ENCODE results near the gene SEC63.
"Not testable (repeated sequence)": the region's sequence is repeated elsewhere in the genome, so short reads cannot be mapped to it uniquely, and the experiment has no call there.

Gene SEC63

DNA sequence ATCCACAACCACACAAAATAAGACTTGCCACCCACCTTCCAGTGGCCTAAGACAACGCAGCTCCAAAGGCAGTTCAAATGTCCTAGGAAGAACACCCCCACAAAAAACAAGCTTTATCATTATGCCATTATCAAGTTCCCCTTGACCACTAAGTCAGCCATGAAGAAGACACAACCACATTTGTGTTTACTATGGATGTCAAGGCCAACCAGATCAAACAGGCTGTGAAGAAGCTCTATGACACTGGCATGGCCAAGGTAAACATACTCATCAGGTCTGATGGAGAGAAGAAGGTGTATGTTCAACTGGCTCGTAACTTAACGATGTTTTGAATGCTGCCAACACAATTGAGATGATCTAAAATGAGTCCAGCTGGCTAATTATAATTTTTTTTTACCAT lies 26.1 kb downstream of the SEC63 start:
- H3K9ac ChIP-seq (ENCODE audit: low read depth, low read length) = no peak overlapping the region
- no peaks in the 10 kb centered on the region; the same call in 1 of the 2 replicates for H3K36me3 ChIP-seq (ENCODE audit: insufficient read depth, low read length)
- H3K4me1 ChIP-seq (ENCODE audit: insufficient read depth, low read length) = no peaks in the 10 kb centered on the region
- peaks cover 34% of the 10 kb centered on the region for H3K9me3 ChIP-seq (ENCODE audit: control insufficient read depth, insufficient read depth, low read length)

DNA sequence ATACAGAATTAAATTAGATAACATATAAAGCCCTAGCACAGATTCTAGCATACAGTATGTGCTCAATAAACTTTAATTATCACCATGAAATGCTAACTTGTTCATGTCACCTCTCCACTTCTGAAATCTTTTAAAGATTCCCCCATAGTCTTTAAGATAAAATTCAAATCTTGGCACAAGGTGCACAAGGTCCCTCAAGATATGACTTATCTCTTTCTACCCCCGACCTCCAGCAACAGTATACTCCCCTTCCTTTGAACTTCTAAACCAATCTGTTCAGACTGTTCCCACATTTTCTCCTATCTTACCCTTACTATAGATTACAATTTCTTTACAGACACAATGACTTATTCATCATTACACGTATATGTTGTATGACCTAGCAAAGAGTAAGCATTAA lies 29.0 kb downstream of the SEC63 start:
- Histone ChIP-seq H3K9me3 (ENCODE audit: control insufficient read depth, insufficient read depth, low read length) (peaks cover 36% of the 10 kb centered on the region), H3K36me3 (ENCODE audit: insufficient read depth, low read length) (peaks cover 6% of the 10 kb centered on the region; the same call in 1 of the 2 replicates), H3K9ac (ENCODE audit: low read depth, low read length) (no peak overlapping the region), H3K4me1 (ENCODE audit: insufficient read depth, low read length) (no peaks in the 10 kb centered on the region)

- not testable (repeated sequence) for H3K9ac ChIP-seq (ENCODE audit: low read depth, low read length); H3K4me1 ChIP-seq (ENCODE audit: insufficient read depth, low read length)
- peaks cover 42% of the 10 kb centered on the region for H3K9me3 ChIP-seq (ENCODE audit: control insufficient read depth, insufficient read depth, low read length)
- peaks cover 13% of the 10 kb centered on the region for H3K36me3 ChIP-seq (ENCODE audit: insufficient read depth, low read length)
Observed at GRCh38 chr6:107926697-107927544, 31.1 kb downstream of the SEC63 start.

GRCh38 chr6:107917451-107918375 lies 40.3 kb downstream of the SEC63 start:
- no peaks in the 10 kb centered on the region for H3K4me1 ChIP-seq (ENCODE audit: insufficient read depth, low read length)
- peaks cover 72% of the 10 kb centered on the region for H3K9me3 ChIP-seq (ENCODE audit: control insufficient read depth, insufficient read depth, low read length)
- peaks cover 56% of the 10 kb centered on the region for H3K36me3 ChIP-seq (ENCODE audit: insufficient read depth, low read length)
- no peak overlapping the region for H3K9ac ChIP-seq (ENCODE audit: low read depth, low read length)

GRCh38 chr6:107916961-107917360 lies 41.0 kb downstream of the SEC63 start:
- Histone ChIP-seq H3K36me3 (ENCODE audit: insufficient read depth, low read length) (peaks cover 58% of the 10 kb centered on the region), H3K9me3 (ENCODE audit: control insufficient read depth, insufficient read depth, low read length) (peaks cover 68% of the 10 kb centered on the region)
- H3K9ac ChIP-seq (ENCODE audit: low read depth, low read length); H3K4me1 ChIP-seq (ENCODE audit: insufficient read depth, low read length): not testable (repeated sequence)

- Histone ChIP-seq H3K9me3 (ENCODE audit: control insufficient read depth, insufficient read depth, low read length) (peaks cover 36% of the 10 kb centered on the region), H3K4me1 (ENCODE audit: insufficient read depth, low read length) (no peaks in the 10 kb centered on the region), H3K36me3 (ENCODE audit: insufficient read depth, low read length) (peaks cover 37% of the 10 kb centered on the region), H3K9ac (ENCODE audit: low read depth, low read length) (no peak overlapping the region)
Observed at GRCh38 chr6:107911692-107912091, 46.3 kb downstream of the SEC63 start.

DNA sequence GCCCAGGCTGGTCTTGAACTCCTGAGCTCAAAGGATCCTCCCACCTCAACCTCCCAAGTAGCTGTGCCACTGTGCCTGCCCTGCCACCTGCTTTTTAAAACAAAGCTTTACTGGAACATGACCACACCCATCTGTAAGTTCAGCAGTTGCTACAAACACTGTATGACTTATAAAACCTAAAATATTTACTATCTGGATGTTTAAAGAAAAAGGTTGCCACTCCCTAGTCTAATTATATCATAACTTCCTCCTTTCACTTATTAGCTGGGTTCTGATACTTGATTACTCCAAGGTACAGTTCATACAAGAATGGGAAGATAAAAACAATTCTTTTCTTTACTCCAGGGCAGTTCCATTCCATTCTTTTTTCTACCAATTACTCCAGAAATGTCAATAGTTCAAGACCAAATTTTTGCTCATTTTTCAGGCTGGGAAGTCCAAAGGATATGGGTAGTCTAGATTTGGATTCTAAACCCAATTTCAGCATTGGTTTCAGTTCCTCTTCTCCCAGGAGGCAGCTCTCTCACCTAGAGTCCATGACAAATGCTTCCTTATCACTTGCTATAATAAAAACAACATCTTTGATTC lies 63.1 kb downstream of the SEC63 start:
- peaks cover 31% of the 10 kb centered on the region for H3K36me3 ChIP-seq (ENCODE audit: insufficient read depth, low read length)
- peaks cover 10% of the 10 kb centered on the region for H3K9me3 ChIP-seq (ENCODE audit: control insufficient read depth, insufficient read depth, low read length)
- no peak overlapping the region for H3K9ac ChIP-seq (ENCODE audit: low read depth, low read length)
- no peaks in the 10 kb centered on the region for H3K4me1 ChIP-seq (ENCODE audit: insufficient read depth, low read length)

- not testable (repeated sequence) for H3K4me1 ChIP-seq (ENCODE audit: insufficient read depth, low read length); H3K9ac ChIP-seq (ENCODE audit: low read depth, low read length)
- Histone ChIP-seq H3K9me3 (ENCODE audit: control insufficient read depth, insufficient read depth, low read length) (peaks cover 10% of the 10 kb centered on the region), H3K36me3 (ENCODE audit: insufficient read depth, low read length) (peaks cover 24% of the 10 kb centered on the region)
Observed at GRCh38 chr6:107890431-107890830, 67.6 kb downstream of the SEC63 start.

GRCh38 chr6:107885950-107886349 lies 72.1 kb downstream of the SEC63 start:
- H3K9me3 ChIP-seq (ENCODE audit: control insufficient read depth, insufficient read depth, low read length); H3K36me3 ChIP-seq (ENCODE audit: insufficient read depth, low read length); H3K9ac ChIP-seq (ENCODE audit: low read depth, low read length); H3K4me1 ChIP-seq (ENCODE audit: insufficient read depth, low read length): not testable (repeated sequence)

DNA sequence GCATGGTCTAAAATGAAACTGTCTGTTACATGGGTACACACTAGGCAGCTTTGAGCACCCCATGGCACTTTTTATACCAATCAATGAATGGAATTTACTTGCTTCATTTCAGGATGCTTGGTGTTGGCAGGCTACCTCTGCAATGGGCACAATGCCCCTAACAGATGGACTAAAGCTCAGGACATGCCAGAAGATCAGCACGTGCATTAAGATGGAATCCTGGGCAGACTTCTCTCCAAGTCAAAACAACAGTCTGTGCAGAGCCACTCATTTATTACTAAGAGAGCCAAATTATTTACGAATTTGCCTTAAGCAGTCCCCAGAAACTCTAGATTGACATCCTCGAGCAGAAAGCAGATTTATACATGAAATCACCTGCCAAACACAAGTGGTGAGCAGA lies 78.1 kb downstream of the SEC63 start:
- peaks cover 8% of the 10 kb centered on the region for H3K36me3 ChIP-seq (ENCODE audit: insufficient read depth, low read length)
- no peaks in the 10 kb centered on the region for H3K4me1 ChIP-seq (ENCODE audit: insufficient read depth, low read length)
- no peaks in the 10 kb centered on the region for H3K9me3 ChIP-seq (ENCODE audit: control insufficient read depth, insufficient read depth, low read length)
- H3K9ac ChIP-seq (ENCODE audit: low read depth, low read length) = no peak overlapping the region

- no peak overlapping the region for H3K9ac ChIP-seq (ENCODE audit: low read depth, low read length)
- H3K36me3 ChIP-seq (ENCODE audit: insufficient read depth, low read length) = peaks cover 8% of the 10 kb centered on the region
- no peaks in the 10 kb centered on the region for H3K4me1 ChIP-seq (ENCODE audit: insufficient read depth, low read length)
- no peaks in the 10 kb centered on the region for H3K9me3 ChIP-seq (ENCODE audit: control insufficient read depth, insufficient read depth, low read length)
Observed at GRCh38 chr6:107877968-107878367, 80.0 kb downstream of the SEC63 start.

- no peaks in the 10 kb centered on the region for H3K9me3 ChIP-seq (ENCODE audit: control insufficient read depth, insufficient read depth, low read length)
- H3K36me3 ChIP-seq (ENCODE audit: insufficient read depth, low read length) = peaks cover 5% of the 10 kb centered on the region; the same call in 1 of the 2 replicates
- H3K4me1 ChIP-seq (ENCODE audit: insufficient read depth, low read length) = peaks cover 3% of the 10 kb centered on the region; the same call in 1 of the 2 replicates
- no peak overlapping the region for H3K9ac ChIP-seq (ENCODE audit: low read depth, low read length)
Observed at GRCh38 chr6:107871976-107872375, 86.0 kb downstream of the SEC63 start.

- not testable (repeated sequence) for H3K9ac ChIP-seq (ENCODE audit: low read depth, low read length); H3K4me1 ChIP-seq (ENCODE audit: insufficient read depth, low read length); H3K36me3 ChIP-seq (ENCODE audit: insufficient read depth, low read length); H3K9me3 ChIP-seq (ENCODE audit: control insufficient read depth, insufficient read depth, low read length)
Observed at GRCh38 chr6:107871512-107871911, 86.5 kb downstream of the SEC63 start.

DNA sequence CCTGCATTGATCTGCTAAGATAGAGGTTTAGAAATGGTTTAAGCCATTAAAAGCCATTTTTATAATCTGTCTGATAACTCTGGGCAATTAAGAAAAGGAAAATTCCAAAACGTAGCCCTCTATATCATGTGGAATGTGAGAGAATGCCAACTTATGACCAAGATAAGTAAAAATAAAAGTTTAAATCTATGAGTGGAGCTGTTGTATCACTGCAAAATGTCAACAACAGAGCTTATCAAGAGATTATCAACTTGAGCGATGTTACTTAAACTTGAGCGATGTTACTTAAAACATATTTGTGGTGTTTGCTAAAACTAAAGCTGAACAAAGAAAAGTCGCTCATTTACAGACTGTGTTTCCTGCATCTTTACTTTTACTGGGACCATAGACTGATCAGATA lies 87.0 kb downstream of the SEC63 start:
- no peaks in the 10 kb centered on the region for H3K9me3 ChIP-seq (ENCODE audit: control insufficient read depth, insufficient read depth, low read length)
- no peak overlapping the region for H3K9ac ChIP-seq (ENCODE audit: low read depth, low read length)
- H3K36me3 ChIP-seq (ENCODE audit: insufficient read depth, low read length) = peaks cover 3% of the 10 kb centered on the region; the same call in 1 of the 2 replicates
- peaks cover 3% of the 10 kb centered on the region; the same call in 1 of the 2 replicates for H3K4me1 ChIP-seq (ENCODE audit: insufficient read depth, low read length)
